HG03103 (cell line): Measurements from ENCODE around the gene TSKU.

Experiments used
- ATAC-seq: cut with Tn5 transposase; IDR thresholded peaks from one replicate; pipeline ENCODE4 v1.9.1; 2021; ENCODE audit warnings: low read depth; ENCODE audit not compliant: unreplicated experiment

The TSKU gene

GRCh38 chr11:76750746-76751145, 32.4 kb upstream of the TSKU start:
- ATAC-seq: no peak

GRCh38 chr11:76752321-76753143, 30.6 kb upstream of the TSKU start:
- ATAC-seq: no peak

DNA sequence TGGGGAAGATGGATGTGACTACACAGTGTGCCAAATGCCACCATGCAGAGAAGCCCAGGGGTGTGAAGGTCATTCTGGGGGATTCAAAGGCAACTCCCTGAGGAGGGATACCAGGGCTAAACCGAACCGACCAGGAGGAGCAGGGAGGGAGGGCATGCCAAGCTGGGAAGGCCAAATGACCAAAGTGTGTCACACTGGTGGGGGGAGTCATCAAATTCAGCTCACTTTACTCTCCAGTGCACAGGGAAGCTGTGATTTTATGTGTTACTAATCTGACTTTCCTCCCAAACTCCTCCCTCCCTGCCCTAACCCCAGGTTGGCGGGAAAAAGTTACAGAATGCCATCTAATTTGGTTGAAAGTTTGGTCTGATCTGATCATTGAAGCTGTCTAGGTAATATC, 29.7 kb upstream of the TSKU start:
- ATAC-seq: no peak

DNA sequence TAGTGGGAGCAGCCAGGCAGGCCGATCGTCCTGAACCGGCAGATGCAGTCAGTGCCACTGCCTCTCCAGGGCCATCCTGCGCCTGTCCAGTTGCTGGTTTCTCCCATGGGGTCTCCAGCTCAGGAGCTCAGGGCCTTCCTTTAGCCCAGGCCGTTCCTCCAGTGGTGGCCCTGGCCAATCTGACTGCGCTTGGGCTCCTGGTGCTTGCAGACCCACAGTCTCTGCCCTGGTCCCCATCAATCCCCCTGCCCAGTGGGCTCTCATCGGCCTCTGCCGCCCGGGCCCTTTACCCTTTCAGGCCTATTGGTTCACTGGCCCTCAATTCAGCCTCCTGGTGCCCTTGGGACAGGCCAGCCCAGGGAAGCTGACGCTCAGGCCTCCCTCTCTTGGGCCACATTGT, 29.2 kb upstream of the TSKU start:
- no peak for ATAC-seq

DNA sequence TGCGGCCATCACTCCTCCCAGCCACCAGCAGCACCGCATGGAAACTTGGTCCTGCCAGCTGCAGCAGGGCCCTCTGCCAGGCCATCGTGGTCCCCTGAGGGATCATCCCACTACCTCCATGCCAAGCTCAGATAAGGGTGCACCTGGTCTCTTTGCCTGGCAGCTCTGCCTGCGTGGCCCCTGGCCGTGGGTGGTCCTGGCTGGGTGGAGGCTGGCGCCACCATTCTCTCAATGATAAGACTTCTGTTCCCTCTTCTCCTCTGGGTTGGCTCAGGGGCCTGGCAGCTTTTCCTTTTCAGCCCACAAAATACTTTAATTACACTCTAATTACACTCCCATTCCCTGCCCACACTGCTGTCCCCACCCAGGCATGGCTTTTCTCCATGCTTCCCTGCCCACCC, 26.8 kb upstream of the TSKU start:
- ATAC-seq: no peak

GRCh38 chr11:76758311-76758710, 24.8 kb upstream of the TSKU start:
- ATAC-seq: no peak

- no peak for ATAC-seq
Measured at GRCh38 chr11:76759092-76759491, 24.1 kb upstream of the TSKU start.

- ATAC-seq: no peak
Measured at GRCh38 chr11:76759517-76759916, 23.6 kb upstream of the TSKU start.

DNA sequence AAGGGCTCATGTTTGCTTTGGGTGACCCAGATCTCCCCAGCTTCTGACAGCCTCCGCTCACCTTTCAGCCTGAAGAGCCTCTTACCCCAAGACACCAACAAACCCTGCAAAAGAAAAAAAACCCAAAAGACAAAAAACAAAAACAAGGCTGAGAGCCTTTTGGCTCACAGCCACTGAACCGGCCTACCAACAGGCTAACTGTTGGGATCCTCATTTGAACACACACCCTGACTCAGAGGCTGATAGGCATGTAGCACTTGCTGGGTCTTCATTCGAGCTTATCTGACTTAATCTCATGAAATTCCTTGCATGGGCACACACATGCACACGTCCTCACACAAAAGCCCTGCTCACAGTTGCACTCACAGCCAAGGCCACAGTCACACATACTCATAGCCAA, 22.9 kb upstream of the TSKU start:
- ATAC-seq: no peak

DNA sequence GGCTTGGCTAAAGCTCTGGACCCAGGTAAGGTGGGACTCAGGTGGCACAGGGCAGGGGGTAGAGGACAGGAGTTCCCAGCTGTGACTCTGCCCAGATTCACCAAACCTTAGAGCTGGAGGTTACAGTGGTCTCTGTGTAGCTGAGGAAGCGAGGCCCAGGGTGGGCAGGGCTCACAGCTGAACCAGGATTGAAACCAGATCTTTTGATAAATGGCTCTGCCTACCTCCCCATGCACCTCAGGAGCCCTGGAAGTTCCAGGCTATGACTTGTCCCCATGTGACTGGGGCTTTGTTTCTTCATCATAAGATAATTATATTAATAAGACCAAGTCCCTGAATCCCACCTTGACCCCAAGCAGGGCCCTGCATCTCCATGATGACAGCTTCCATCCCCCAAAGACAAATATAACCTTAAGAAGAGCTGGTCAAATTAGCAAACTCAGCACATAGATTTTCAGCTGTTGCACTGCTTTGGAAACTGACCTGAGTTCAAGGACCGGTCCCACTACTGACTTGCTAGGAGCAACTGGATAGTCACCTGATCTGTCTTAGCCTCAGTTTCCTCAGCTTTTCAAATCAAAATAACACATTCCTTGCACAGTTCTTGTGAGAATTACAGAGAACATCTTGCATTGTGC, 21.3 kb upstream of the TSKU start:
- ATAC-seq: no peak

- ATAC-seq: no peak
Measured at GRCh38 chr11:76762356-76762752, 20.8 kb upstream of the TSKU start.

DNA sequence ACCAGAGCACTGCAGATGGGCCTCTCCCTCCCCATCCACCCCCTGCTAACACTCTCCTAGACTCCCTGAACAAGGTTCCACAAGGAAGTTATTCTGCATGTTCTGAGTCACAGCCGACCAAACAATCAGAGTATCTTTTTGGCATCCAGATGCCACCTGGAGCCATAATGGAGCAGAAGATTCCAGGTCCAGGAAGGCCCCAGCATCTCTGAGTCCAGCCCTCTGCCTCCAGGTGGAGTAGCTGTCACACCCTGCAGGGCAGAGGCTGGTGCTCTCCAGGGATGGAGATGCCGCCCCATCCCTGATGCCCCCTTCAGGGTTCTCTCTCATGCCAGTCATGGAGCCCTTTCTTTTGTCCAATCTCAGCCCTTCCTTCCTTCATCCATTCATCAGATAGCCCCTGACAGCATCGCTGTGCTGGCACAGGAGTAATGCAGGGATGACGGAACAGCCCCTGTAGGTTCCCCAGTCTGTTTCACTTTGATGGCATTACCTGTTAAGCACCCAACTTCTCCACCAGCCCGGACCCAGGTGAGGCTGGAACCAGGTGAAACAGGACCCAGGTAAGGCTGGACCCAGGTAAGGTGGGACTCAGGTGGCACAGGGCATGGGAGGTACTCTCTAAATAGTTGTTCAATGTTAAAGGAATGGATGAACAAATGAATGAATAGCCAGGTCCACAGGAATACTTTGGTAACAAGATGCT, 20.1 kb upstream of the TSKU start:
- ATAC-seq: no peak

DNA sequence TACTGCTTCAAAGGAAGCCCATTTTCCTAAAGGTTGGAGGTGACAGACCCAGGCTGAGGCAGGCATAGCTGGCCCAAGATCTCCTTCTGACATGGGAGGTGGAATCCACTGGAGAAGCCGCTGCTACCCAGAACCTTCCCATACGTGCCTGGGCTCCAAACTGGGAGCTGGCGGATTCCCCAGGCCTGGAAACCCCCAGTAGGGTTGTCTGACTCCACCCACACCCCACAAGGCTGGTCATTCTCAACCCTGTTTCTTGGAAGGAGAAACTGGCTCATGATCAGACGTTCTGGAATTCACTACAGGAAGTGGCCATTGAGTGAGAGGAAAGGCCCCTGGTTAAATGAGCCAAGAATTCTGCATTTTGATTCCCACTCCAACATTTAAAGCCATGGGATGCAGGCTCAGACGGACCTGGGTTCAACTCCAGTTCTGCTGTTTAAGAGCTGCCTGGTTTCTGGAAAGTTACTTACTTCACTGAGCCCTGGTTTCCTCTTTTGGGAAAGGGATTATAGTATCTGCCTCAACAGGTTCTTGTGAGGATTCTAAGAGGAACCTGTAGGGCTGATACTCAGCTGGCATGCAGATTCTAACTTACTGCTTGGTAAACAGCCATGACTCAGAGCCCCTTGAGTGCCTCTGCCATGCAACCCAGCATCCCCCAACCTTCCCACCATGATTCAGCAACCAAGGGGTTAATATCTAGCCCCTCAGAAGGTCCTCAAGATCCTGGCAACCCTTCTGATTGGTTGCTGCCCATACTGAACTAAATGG, 19.4 kb upstream of the TSKU start:
- ATAC-seq: no peak

GRCh38 chr11:76764941-76765665, 18.1 kb upstream of the TSKU start:
- ATAC-seq: no peak

GRCh38 chr11:76765863-76766350, 17.2 kb upstream of the TSKU start:
- ATAC-seq: no peak

- no peak for ATAC-seq
Measured at GRCh38 chr11:76766521-76766920, 16.6 kb upstream of the TSKU start.

GRCh38 chr11:76767659-76768058, 15.5 kb upstream of the TSKU start:
- no peak for ATAC-seq

- no peak for ATAC-seq
Measured at GRCh38 chr11:76768088-76768908, 14.9 kb upstream of the TSKU start.

- ATAC-seq: no peak
Measured at GRCh38 chr11:76768909-76769560, 14.1 kb upstream of the TSKU start.
